NCI-H2081 (cell line): ENCODE results near the gene PARM1.
A peak's percentile ranks its signal among the peaks of the same experiment; 100 is the strongest.

Experiments
- DNase-seq, 2 experiments: peaks; one replicate each; lab custom pipeline; 2025; lab: John Stamatoyannopoulos, UW

Gene PARM1

GRCh38 chr4:75080888-75081287 is 148.0 kb downstream of the PARM1 start:
- no peak for DNase-seq

GRCh38 chr4:75081561-75081960 is 148.6 kb downstream of the PARM1 start:
- no peak for DNase-seq

GRCh38 chr4:75087416-75087815 is 154.5 kb downstream of the PARM1 start:
- no peak for DNase-seq

DNA sequence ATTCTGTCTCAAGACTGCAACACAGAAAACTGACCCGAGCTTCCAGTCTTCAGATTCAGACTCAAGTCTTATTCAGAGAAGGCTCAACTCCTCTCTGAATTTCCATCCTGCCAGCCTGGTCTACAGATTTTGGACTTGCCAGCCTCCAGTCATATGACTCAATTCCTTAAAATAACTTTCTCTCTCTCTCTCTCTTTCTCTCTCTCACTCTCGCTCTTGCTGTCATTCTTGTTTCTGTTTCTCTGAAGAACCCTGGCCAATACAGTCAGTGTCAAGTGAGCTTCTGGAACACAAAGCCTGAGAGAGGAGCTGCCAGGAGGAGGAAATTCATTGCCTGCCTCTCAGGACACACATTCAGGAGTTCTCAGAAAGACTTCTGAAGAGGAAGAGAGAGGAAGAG is 154.9 kb downstream of the PARM1 start:
- DNase-seq = no peak

DNA sequence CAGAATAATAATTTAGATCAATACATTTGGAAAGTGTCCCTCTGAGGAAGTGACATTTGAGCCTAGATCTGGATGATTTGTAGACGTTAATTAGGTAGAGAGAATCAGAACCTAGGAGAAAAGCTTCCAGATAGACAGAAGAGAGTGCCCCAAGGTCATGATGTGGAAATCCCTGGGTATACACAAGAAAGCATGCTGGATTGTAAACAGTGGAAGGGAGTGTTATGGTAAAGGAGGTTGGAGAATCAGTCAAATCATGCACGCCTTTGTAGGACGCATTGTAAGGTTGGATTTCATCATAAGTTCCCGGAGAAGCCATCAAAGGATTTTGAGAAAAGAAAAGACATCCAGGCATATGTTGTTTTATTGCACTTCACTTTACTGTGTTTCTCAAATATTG is 156.3 kb downstream of the PARM1 start:
- DNase-seq = no peak

GRCh38 chr4:75099321-75099720 is 166.4 kb downstream of the PARM1 start:
- peak; percentile 1 to 22 for DNase-seq
